Endothelial cell of umbilical vein (primary cell): ENCODE results near the gene IRF9. TPM values are rescaled to one million over a fixed set of nuclear protein-coding genes. Genes with fewer than 3 reads are reported as not detected.

Source experiments
- BruUV-seq: library from RNA; stranded (reverse); fragments of 400-500 nt; replicated peaks from 2 replicates; lab custom pipeline; 2021; lab: Mats Ljungman, UMichigan
- CTCF ChIA-PET: fragments of 300-600, 350-600 bp; sonication (Branson Sonifier 250); formaldehyde crosslinking; loops from one replicate; lab custom pipeline; 2021; ENCODE audit warnings: antibody characterized with exemption, inconsistent platforms; lab: Charles Lee
- POLR2A ChIA-PET: fragments of 300-600, 350-600 bp; sonication (Branson Sonifier 250); formaldehyde crosslinking; loops from one replicate; lab custom pipeline; 2021; ENCODE audit warnings: antibody characterized with exemption, inconsistent platforms; lab: Charles Lee
- DNase-seq: peaks from one replicate; pipeline ENCODE4 v3.0.0-alpha.2; 2011; ENCODE audit warnings: low read depth, low spot score
- FAIRE-seq: peaks from 2 replicates; lab custom pipeline; 2011; peaks lifted over from hg19 to GRCh38; lab: Jason Lieb, UNC
- H2AFZ ChIP-seq: 2 replicates; pipeline ENCODE4 v1.6.0; 2012; ENCODE audit warnings: low read depth, low read length, control low read depth, inconsistent platforms
- H3K27ac ChIP-seq: 2 replicates; pipeline ENCODE4 v1.5.1; 2011; ENCODE audit warnings: low read depth, mild to moderate bottlenecking, control low read depth, low read length, moderate library complexity; ENCODE audit not compliant: insufficient read depth
- H3K27me3 ChIP-seq, 2 experiments: 2 replicates each; pipeline versions ENCODE4 v1.6.0 to v1.6.1; 2011; ENCODE audit warnings: low read length in 2 of 2, mixed read lengths in 1 of 2; ENCODE audit not compliant: control insufficient read depth in 2 of 2, insufficient read depth in 2 of 2
- H3K36me3 ChIP-seq, 2 experiments: 2 replicates in 1 of 2; 3 replicates in 1 of 2; pipeline ENCODE4 v1.5.1; 2011; ENCODE audit warnings: low read length in 2 of 2, mild to moderate bottlenecking in 1 of 2, moderate library complexity in 1 of 2; ENCODE audit not compliant: control insufficient read depth in 2 of 2, insufficient read depth in 2 of 2; ENCODE audit errors: extremely low read depth in 1 of 2
- H3K4me1 ChIP-seq: 3 replicates; pipeline ENCODE4 v1.5.1; 2011; ENCODE audit warnings: mild to moderate bottlenecking, low read length; ENCODE audit not compliant: control insufficient read depth, insufficient read depth; ENCODE audit errors: extremely low read depth
- H3K4me2 ChIP-seq: 2 replicates; pipeline ENCODE4 v1.6.1; 2011; ENCODE audit warnings: low read length, control low read depth, mixed read lengths; ENCODE audit not compliant: insufficient read depth
- H3K4me3 ChIP-seq, 3 experiments: fragments of 200-600 bp in 1 of 3; sonication (generic), shearing (Covaris generic) in 1 of 3; replicated peaks in 1 of 3; 2 replicates each; pipeline ENCODE4 v1.5.1; 2011 to 2016; ENCODE audit warnings: control low read depth in 3 of 3, low read length in 3 of 3, mild to moderate bottlenecking in 2 of 3, inconsistent platforms in 1 of 3, low read depth in 1 of 3, moderate library complexity in 1 of 3; ENCODE audit not compliant: insufficient read depth in 1 of 3
- H3K79me2 ChIP-seq: 2 replicates; pipeline ENCODE4 v1.6.0; 2012; ENCODE audit warnings: low read length, inconsistent platforms; ENCODE audit not compliant: control insufficient read depth, insufficient read depth
- H3K9ac ChIP-seq: replicated peaks from 2 replicates; pipeline ENCODE3; 2011; ENCODE audit warnings: low read length, control low read depth; ENCODE audit not compliant: insufficient read depth; ENCODE audit errors: extremely low read depth
- H3K9me1 ChIP-seq: replicated peaks from 3 replicates; pipeline ENCODE4 v1.6.0; 2011; ENCODE audit warnings: mild to moderate bottlenecking, low read length; ENCODE audit not compliant: control insufficient read depth, insufficient read depth; ENCODE audit errors: extremely low read depth
- H3K9me3 ChIP-seq: replicated peaks from 2 replicates; pipeline ENCODE4 v1.5.1; 2012; ENCODE audit warnings: low read length, inconsistent platforms; ENCODE audit not compliant: control insufficient read depth, insufficient read depth
- H4K20me1 ChIP-seq: replicated peaks from 2 replicates; pipeline ENCODE3; 2011; ENCODE audit warnings: mild to moderate bottlenecking, low read length; ENCODE audit not compliant: control insufficient read depth, insufficient read depth; ENCODE audit errors: extremely low read depth
- EZH2 ChIP-seq: IDR thresholded peaks from 2 replicates; pipeline ENCODE4 v1.6.1; 2012; ENCODE audit warnings: borderline replicate concordance, low read depth, mild to moderate bottlenecking, moderate library complexity, low read length, inconsistent platforms; ENCODE audit not compliant: severe bottlenecking
- FOS ChIP-seq: IDR thresholded peaks from 2 replicates; pipeline ENCODE4 v1.6.1; 2011; ENCODE audit warnings: mild to moderate bottlenecking, low read length, moderate library complexity, borderline replicate concordance; ENCODE audit not compliant: insufficient read depth
- GATA2 ChIP-seq: IDR thresholded peaks from 2 replicates; pipeline ENCODE4 v1.7.0; 2011; ENCODE audit warnings: low read depth, mild to moderate bottlenecking, moderate library complexity, mixed read lengths, low read length; ENCODE audit not compliant: insufficient read length, insufficient read depth
- JUN ChIP-seq: IDR thresholded peaks from 2 replicates; pipeline ENCODE4 v1.6.1; 2011; ENCODE audit warnings: borderline replicate concordance, low read depth; ENCODE audit not compliant: insufficient read length, insufficient read depth
- MYC ChIP-seq: IDR thresholded peaks from one replicate; pipeline ENCODE4 v1.6.1; 2011; ENCODE audit warnings: mild to moderate bottlenecking, low read depth, low read length
- POLR2A ChIP-seq: IDR thresholded peaks from 2 replicates; pipeline ENCODE4 v1.6.1; 2012; ENCODE audit warnings: low read depth, mild to moderate bottlenecking, control low read depth, low read length
- POLR2AphosphoS5 ChIP-seq: IDR thresholded peaks from 2 replicates; pipeline ENCODE4 v1.6.1; 2012; ENCODE audit warnings: low read depth, mild to moderate bottlenecking, control low read depth, low read length, moderate library complexity; ENCODE audit not compliant: insufficient read depth
- dilution Hi-C: fragments of 300-500 bp; cut with MboI; formaldehyde crosslinking; loops from one replicate; pipeline ENCODE4 v1.15.0; 2019; ENCODE audit warnings: low sequenced_read_pairs; ENCODE audit not compliant: extremely low pct_ligation_motif_present
- intact Hi-C: fragments of 100-400 bp; cut with micrococcal nuclease; formaldehyde crosslinking; loops from one replicate; pipeline ENCODE4 v1.10.0; 2022
- polyA plus RNA-seq, 4 experiments: library from polyadenylated mRNA; depleted of rRNA in 3 of 4; stranded (reverse) in 3 of 4; unstranded in 1 of 4; fragments of >200 nt; gene quantifications; 2 replicates each; pipeline versions ENCODE4 v1.2.1 to v1.2.3, GENCODE V29; 2011 to 2012; ENCODE audit warnings: missing spikeins in 1 of 4
- total RNA-seq: library from RNA; stranded (reverse); gene quantifications from 2 replicates; pipeline ENCODE4 v1.2.3, GENCODE V29; 2021
- TF ChIP-seq, protein P1 (sequence below): IDR thresholded peaks from 2 replicates; pipeline ENCODE4 v1.6.1; 2011; ENCODE audit not compliant: insufficient read depth, insufficient read length
- TF ChIP-seq, protein P2 (sequence below), 2 donors: IDR thresholded peaks; 1 replicate in 1 of 2; 2 replicates in 1 of 2; pipeline ENCODE4 v1.5.1; 2011; ENCODE audit warnings: low read length in 2 of 2, mild to moderate bottlenecking in 2 of 2, moderate library complexity in 2 of 2, control low read depth in 1 of 2, inconsistent platforms in 1 of 2, low read depth in 1 of 2; ENCODE audit not compliant: insufficient read depth in 1 of 2; ENCODE audit errors: extremely low read depth in 1 of 2

Gene IRF9
- total and polyA plus RNA-seq, 2 donors (not counting 3 experiments of a cell fraction or from before 2014, with no cell fraction given), result 44.6 to 46.1 TPM

DNA sequence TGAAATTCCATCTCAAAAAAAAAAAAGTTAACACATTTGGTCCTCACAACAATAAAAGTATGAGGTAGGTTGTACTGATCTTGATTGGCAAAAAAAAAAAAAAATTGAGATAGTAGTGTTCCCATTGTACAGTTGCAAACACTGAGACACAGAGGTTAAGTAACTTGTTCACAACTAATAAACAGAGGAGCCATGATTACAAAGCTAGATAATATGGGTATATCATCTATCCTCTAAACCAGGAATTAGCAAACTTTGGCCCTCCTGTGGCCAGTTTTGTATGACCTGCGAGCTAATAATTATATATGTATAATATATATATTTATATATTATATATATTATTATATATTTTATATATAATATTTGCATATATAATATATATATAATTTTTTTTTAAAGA, 27.3 kb upstream of the IRF9 start:
- peaks cover 11% of the 10 kb centered on the region for H3K4me1 ChIP-seq
- no peak for TF ChIP-seq FOS
- H3K9me3 ChIP-seq, result no peaks in the 10 kb centered on the region
- H3K9me1 ChIP-seq, result no peaks in the 10 kb centered on the region
- dilution Hi-C loops, result no loop called here
- DNase-seq (no peak), FAIRE-seq (no peak)
- H2AFZ ChIP-seq, result no peak overlapping the region
- peaks cover 5% of the 10 kb centered on the region for H3K79me2 ChIP-seq
- intact Hi-C loops, result no loop called here
- ChIA-PET CTCF (interaction anchor here (0.7 to 1.1 kb wide), 3 partner anchors 19 to 43 kb away, joined by 3 to 5 read pairs (median 3); partner anchors contain the start of genes DCAF11, NRL and PCK2), POLR2A (interaction anchor here (0.7 kb wide), 1 partner anchor 9 kb away, joined by 7 read pairs; no protein-coding TSS in a partner anchor)
- H4K20me1 ChIP-seq, result no peaks in the 10 kb centered on the region
- no peaks in the 10 kb centered on the region for H3K27me3 ChIP-seq
- H3K27ac ChIP-seq, result no peak overlapping the region
- H3K4me2 ChIP-seq, result no peak overlapping the region
- peaks cover 6 to 10% of the 10 kb centered on the region in 2 experiments for H3K36me3 ChIP-seq
- H3K9ac ChIP-seq, result no peak overlapping the region
- no peak overlapping the region for H3K4me3 ChIP-seq
- BruUV-seq, result no TSS peak

DNA sequence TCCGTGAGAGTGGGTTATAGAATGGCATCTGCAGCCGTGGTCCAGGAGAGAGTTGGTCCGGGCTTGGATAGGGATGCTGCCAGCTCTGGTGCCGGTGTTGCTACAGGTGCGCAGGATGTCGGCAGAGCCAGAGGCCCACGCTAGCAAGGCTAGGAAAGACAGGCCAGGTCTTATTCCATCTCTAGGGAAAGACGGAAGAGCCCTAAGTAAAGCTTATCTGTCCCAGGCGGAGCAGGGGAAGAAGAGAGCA, 25.6 kb upstream of the IRF9 start:
- TF ChIP-seq EZH2 (no peak), FOS (no peak), POLR2AphosphoS5 (no peak), GATA2 (no peak), POLR2A (no peak), MYC (no peak), JUN (no peak)
- TF ChIP-seq, protein P1, sequence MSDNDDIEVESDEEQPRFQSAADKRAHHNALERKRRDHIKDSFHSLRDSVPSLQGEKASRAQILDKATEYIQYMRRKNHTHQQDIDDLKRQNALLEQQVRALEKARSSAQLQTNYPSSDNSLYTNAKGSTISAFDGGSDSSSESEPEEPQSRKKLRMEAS, result no peak
- TF ChIP-seq, protein P2, sequence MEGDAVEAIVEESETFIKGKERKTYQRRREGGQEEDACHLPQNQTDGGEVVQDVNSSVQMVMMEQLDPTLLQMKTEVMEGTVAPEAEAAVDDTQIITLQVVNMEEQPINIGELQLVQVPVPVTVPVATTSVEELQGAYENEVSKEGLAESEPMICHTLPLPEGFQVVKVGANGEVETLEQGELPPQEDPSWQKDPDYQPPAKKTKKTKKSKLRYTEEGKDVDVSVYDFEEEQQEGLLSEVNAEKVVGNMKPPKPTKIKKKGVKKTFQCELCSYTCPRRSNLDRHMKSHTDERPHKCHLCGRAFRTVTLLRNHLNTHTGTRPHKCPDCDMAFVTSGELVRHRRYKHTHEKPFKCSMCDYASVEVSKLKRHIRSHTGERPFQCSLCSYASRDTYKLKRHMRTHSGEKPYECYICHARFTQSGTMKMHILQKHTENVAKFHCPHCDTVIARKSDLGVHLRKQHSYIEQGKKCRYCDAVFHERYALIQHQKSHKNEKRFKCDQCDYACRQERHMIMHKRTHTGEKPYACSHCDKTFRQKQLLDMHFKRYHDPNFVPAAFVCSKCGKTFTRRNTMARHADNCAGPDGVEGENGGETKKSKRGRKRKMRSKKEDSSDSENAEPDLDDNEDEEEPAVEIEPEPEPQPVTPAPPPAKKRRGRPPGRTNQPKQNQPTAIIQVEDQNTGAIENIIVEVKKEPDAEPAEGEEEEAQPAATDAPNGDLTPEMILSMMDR (IDR thresholded peaks at IDR 0.05; ENCODE audit: extremely low read depth in 1 of 2, insufficient read depth in 1 of 2, low read depth in 1 of 2, low read length in 2 of 2), result no peak
- Histone ChIP-seq H3K4me3 (peak overlapping the region; percentile 5 to 93 (median 56)), H4K20me1 (no peaks in the 10 kb centered on the region), H3K4me1 (peaks cover 15% of the 10 kb centered on the region), H3K9me1 (no peaks in the 10 kb centered on the region), H3K36me3 (peaks cover 6 to 19% of the 10 kb centered on the region in 2 experiments), H3K9ac (peak overlapping the region; percentile 20), H2AFZ (peak overlapping the region; percentile 99), H3K27ac (no peak overlapping the region), H3K9me3 (no peaks in the 10 kb centered on the region), H3K4me2 (peak overlapping the region; percentile 67), H3K27me3 (no peaks in the 10 kb centered on the region), H3K79me2 (peaks cover 14% of the 10 kb centered on the region)
- intact Hi-C loops, result no loop called here
- POLR2A ChIA-PET, result interaction anchor here (1.2 to 1.5 kb wide), 2 partner anchors 11 to 21 kb away, joined by 8 to 10 read pairs; partner anchors contain the start of genes DCAF11, NRL, PSME2 and RNF31
- DNase-seq, result no peak
- no peak for FAIRE-seq
- CTCF ChIA-PET, result interaction anchor here (1.0 to 2.6 kb wide), 7 partner anchors 11 to 77 kb away, joined by 3 to 15 read pairs (median 9); partner anchors contain the start of genes DCAF11, IRF9, NRL and PSME2
- BruUV-seq, result no TSS peak
- dilution Hi-C loops, result no loop called here
